Mesothelial cell of epicardium (in vitro differentiated cells): ENCODE data around the gene COX17. TPM values are rescaled to one million over a fixed set of nuclear protein-coding genes. Genes with fewer than 3 reads are reported as not detected.

Experiments used
- DNase-seq, 2 experiments: peaks; one replicate each; pipeline ENCODE4 v3.0.0; 2021; ENCODE audit warnings: low spot score in 2 of 2; ENCODE audit not compliant: unreplicated experiment in 2 of 2
- H3K27ac Mint-ChIP-seq: 2 replicates; pipeline ENCODE4 v1.8.0; 2021; ENCODE audit warnings: mixed read lengths
- H3K27me3 Mint-ChIP-seq: 2 replicates; pipeline ENCODE4 v1.8.0; 2021; ENCODE audit warnings: low read depth, mixed read lengths
- H3K36me3 Mint-ChIP-seq: 2 replicates; pipeline ENCODE4 v1.8.0; 2021; ENCODE audit warnings: mixed read lengths
- H3K4me1 Mint-ChIP-seq: 2 replicates; pipeline ENCODE4 v1.8.0; 2021; ENCODE audit warnings: mixed read lengths
- H3K4me3 Mint-ChIP-seq: 2 replicates; pipeline ENCODE4 v1.8.0; 2021; ENCODE audit warnings: mild to moderate bottlenecking, moderate library complexity, mixed read lengths
- H3K9me3 Mint-ChIP-seq: 2 replicates; pipeline ENCODE4 v1.8.0; 2021; ENCODE audit warnings: mixed read lengths
- CTCF ChIP-seq: fragments of 200-600 bp; sonication (generic); IDR thresholded peaks from one replicate; pipeline ENCODE4 v1.5.0; 2021; ENCODE audit warnings: antibody characterized with exemption; ENCODE audit not compliant: unreplicated experiment
- total RNA-seq: library from RNA; stranded (reverse); gene quantifications from 3 replicates; pipeline ENCODE4 v1.2.1, GENCODE V29; 2021

COX17 gene
- total RNA-seq, 1 donor from 2014 or later: 18.1 TPM

- Mint-ChIP-seq H3K27ac (no peak overlapping the region), H3K27me3 (no peaks in the 10 kb centered on the region), H3K4me1 (no peaks in the 10 kb centered on the region), H3K4me3 (no peak overlapping the region), H3K36me3 (peaks cover 5% of the 10 kb centered on the region), H3K9me3 (no peaks in the 10 kb centered on the region)
- DNase-seq: no peak
- no peak for TF ChIP-seq CTCF
Measured at GRCh38 chr3:119715105-119715504, 37.9 kb upstream of the COX17 start.

GRCh38 chr3:119703820-119704531 lies 26.8 kb upstream of the COX17 start:
- Mint-ChIP-seq H3K27me3 (no peaks in the 10 kb centered on the region), H3K9me3 (no peaks in the 10 kb centered on the region), H3K4me1 (peaks cover 23% of the 10 kb centered on the region), H3K27ac (no peak overlapping the region), H3K36me3 (no peaks in the 10 kb centered on the region), H3K4me3 (peak overlapping the region; percentile 73)
- TF ChIP-seq CTCF: no peak
- DNase-seq: no peak

- Mint-ChIP-seq H3K27me3 (no peaks in the 10 kb centered on the region), H3K9me3 (no peaks in the 10 kb centered on the region), H3K4me3 (peak within 1 kb of the TSS; percentile 73), H3K4me1 (peaks cover 21% of the 10 kb centered on the region), H3K27ac (no peak within 1 kb of the TSS), H3K36me3 (no peaks in the 10 kb centered on the region)
- TF ChIP-seq CTCF: no peak
- peak; percentile 87 to 91 for DNase-seq
Measured at GRCh38 chr3:119702530-119703527, 25.6 kb upstream of the COX17 start, which contains the start of gene CFAP91. Gene CFAP91 (plus strand): TSS chr3:119703022. CDS start chr3:119703099, 77 bp downstream.

- Mint-ChIP-seq H3K4me1 (peaks cover 12% of the 10 kb centered on the region), H3K27ac (no peak overlapping the region)
Measured at GRCh38 chr3:119700920-119701734, 23.9 kb upstream of the COX17 start.

More at GRCh38 chr3:119700920-119701734, 23.9 kb upstream of the COX17 start:
- no peaks in the 10 kb centered on the region for H3K36me3 Mint-ChIP-seq
- H3K4me3 Mint-ChIP-seq: no peak overlapping the region
- TF ChIP-seq CTCF: no peak
- no peaks in the 10 kb centered on the region for H3K27me3 Mint-ChIP-seq
- DNase-seq: no peak
- H3K9me3 Mint-ChIP-seq: no peaks in the 10 kb centered on the region
